Measurements from ENCODE around the gene CCDC116. TPM values are rescaled to one million over a fixed set of nuclear protein-coding genes. Genes with fewer than 3 reads are reported as not detected.

Gene CCDC116
- total RNA-seq, 4 donors from 2014 or later, result 0.27 to 15.7 TPM; not detected in 2

- intact Hi-C loops (cut with DNase I; ENCODE audit: low total_unique reads), result no loop called here
- Histone ChIP-seq H3K36me3 (no peaks in the 10 kb centered on the region), H3K9me3 (no peaks in the 10 kb centered on the region), H3K27me3 (no peaks in the 10 kb centered on the region), H3K27ac (no peak overlapping the region), H3K4me1 (peaks cover 4 to 21% (median 20%) of the 10 kb centered on the region in 4 donors), H3K4me3 (no peak overlapping the region)
- in situ Hi-C loops (cut with MboI; ENCODE audit: low pct_ligation_motif_present in 1 of 4, low pct_unique_long_range_greater_than_20kb in 1 of 4, low sequenced_read_pairs in 3 of 4), result no loop called here
- DNase-seq, result no peak
- no peak for TF ChIP-seq POLR2A (IDR thresholded peaks at IDR 0.05)
- no peak for TF ChIP-seq CTCF (IDR thresholded peaks at IDR 0.05)
- TF ChIP-seq POLR2AphosphoS5 (IDR thresholded peaks at IDR 0.05), result no peak
- no peak for TF ChIP-seq EP300 (IDR thresholded peaks at IDR 0.05; ENCODE audit: low read depth)
- WGBS, 2 donors (ENCODE audit: low coverage in 1 of 2), result 79% methylated on average over 5 of the region's 5 CpGs
Measured at GRCh38 chr22:21640810-21641209, 8.2 kb downstream of the CCDC116 start.

GRCh38 chr22:21641417-21641788 is 8.8 kb downstream of the CCDC116 start:
- Histone ChIP-seq H3K36me3 (no peaks in the 10 kb centered on the region), H3K4me3 (peak overlapping the region; percentile 16 to 81 (median 56)), H3K4me1 (peaks cover 4 to 22% (median 21%) of the 10 kb centered on the region in 4 donors), H3K9me3 (no peaks in the 10 kb centered on the region), H3K27ac (peak overlapping the region; percentile 77 to 80 (median 80)), H3K27me3 (no peaks in the 10 kb centered on the region)
- WGBS, 2 donors (ENCODE audit: low coverage in 1 of 2), result 0 to 3% methylated on average over 1 to 6 of the region's 9 CpGs
- in situ Hi-C loops (cut with MboI; ENCODE audit: low pct_ligation_motif_present in 1 of 4, low pct_unique_long_range_greater_than_20kb in 1 of 4, low sequenced_read_pairs in 3 of 4) (no loop called here), intact Hi-C loops (cut with DNase I; ENCODE audit: low total_unique reads) (no loop called here)
- peak; percentile 54 for DNase-seq
- TF ChIP-seq POLR2A (IDR thresholded peaks at IDR 0.05) (no peak), CTCF (IDR thresholded peaks at IDR 0.05) (peak in 4 of 5 experiments; percentile 31 to 49 (median 41))

- intact Hi-C loops (cut with DNase I; ENCODE audit: low total_unique reads) (no loop called here), in situ Hi-C loops (cut with MboI; ENCODE audit: low pct_ligation_motif_present in 1 of 4, low pct_unique_long_range_greater_than_20kb in 1 of 4, low sequenced_read_pairs in 3 of 4) (no loop called here)
- Histone ChIP-seq H3K9me3 (no peaks in the 10 kb centered on the region), H3K4me1 (peaks cover 4 to 24% (median 21%) of the 10 kb centered on the region in 4 donors), H3K27ac (peak within 1 kb of the TSS; percentile 77 to 83 (median 80)), H3K4me3 (peak within 1 kb of the TSS; percentile 51 to 81 (median 66)), H3K27me3 (no peaks in the 10 kb centered on the region), H3K36me3 (no peaks in the 10 kb centered on the region)
- peak in 1 of 5 experiments; percentile 18 for TF ChIP-seq CTCF (IDR thresholded peaks at IDR 0.05)
- peak; percentile 45 to 88 (median 84) for TF ChIP-seq POLR2AphosphoS5 (IDR thresholded peaks at IDR 0.05)
- no peak for TF ChIP-seq EP300 (IDR thresholded peaks at IDR 0.05; ENCODE audit: low read depth)
- peak; percentile 47 for TF ChIP-seq POLR2A (IDR thresholded peaks at IDR 0.05)
- 2% methylated on average over 40 of the region's 76 CpGs; no CpG with 5 or more reads in 1 of the 2 donors for WGBS, 2 donors (ENCODE audit: low coverage in 1 of 2)
- peak; percentile 99 for DNase-seq
Measured at GRCh38 chr22:21641789-21642583, 9.4 kb downstream of the CCDC116 start, which contains the start of gene SDF2L1. SDF2L1 (plus strand) TSS chr22:21642302; CDS start chr22:21642337, 35 bp downstream.

- TF ChIP-seq POLR2A (IDR thresholded peaks at IDR 0.05) (no peak), POLR2AphosphoS5 (IDR thresholded peaks at IDR 0.05) (no peak), CTCF (IDR thresholded peaks at IDR 0.05) (peak; percentile 40 to 60 (median 48))
- WGBS, 2 donors (ENCODE audit: low coverage in 1 of 2), result 1% methylated on average over 24 of the region's 56 CpGs; no CpG with 5 or more reads in 1 of the 2 donors
- peak; percentile 71 for DNase-seq
- Histone ChIP-seq H3K4me1 (peaks cover 4 to 24% (median 21%) of the 10 kb centered on the region in 4 donors), H3K4me3 (peak overlapping the region; percentile 51 to 81 (median 66)), H3K27me3 (no peaks in the 10 kb centered on the region), H3K36me3 (no peaks in the 10 kb centered on the region), H3K27ac (peak overlapping the region; percentile 77 to 83 (median 80)), H3K9me3 (no peaks in the 10 kb centered on the region)
- in situ Hi-C loops (cut with MboI; ENCODE audit: low pct_ligation_motif_present in 1 of 4, low pct_unique_long_range_greater_than_20kb in 1 of 4, low sequenced_read_pairs in 3 of 4), result no loop called here
- intact Hi-C loops (cut with DNase I; ENCODE audit: low total_unique reads), result no loop called here
Measured at GRCh38 chr22:21642584-21643448, 10.3 kb downstream of the CCDC116 start.
